MM.1S (cell line): ENCODE measurements around the gene RAPSN.

Experiments
- CTCF ChIP-seq: fragments of 300-600 bp; sonication (generic); IDR thresholded peaks from 2 replicates; pipeline ENCODE4 v1.5.1; 2016; ENCODE audit warnings: antibody characterized with exemption, low read length, mixed read lengths
- EZH2 ChIP-seq: fragments of 300-600 bp; sonication (generic); optimal IDR thresholded peaks from 2 replicates; pipeline ENCODE3; 2017; ENCODE audit warnings: low read depth, mild to moderate bottlenecking, antibody characterized with exemption, low read length, mixed read lengths
- EZH2phosphoT487 ChIP-seq: fragments of 300-600 bp; sonication (generic); IDR thresholded peaks from 2 replicates; pipeline ENCODE4 v1.6.1; 2018; ENCODE audit warnings: antibody characterized with exemption, low read length

GRCh38 chr11:47488674-47489394 lies 39.9 kb upstream of the RAPSN start:
- TF ChIP-seq CTCF (no peak), EZH2 (no peak), EZH2phosphoT487 (no peak)
